A549 (cell line): ENCODE measurements around the gene MGST2. TPM values are rescaled to one million over a fixed set of nuclear protein-coding genes. Genes with fewer than 3 reads are reported as not detected.

Experiments used
- ATAC-seq, 2 experiments: fragments of 200-7000 bp in 1 of 2; fragments of >200 bp in 1 of 2; cut with Nextera tagmentation in 1 of 2; cut with Tn5 transposase in 1 of 2; 3 replicates each; pipeline versions ENCODE4 v1.8.0 to v1.9.1; 2018 to 2020; ENCODE audit warnings: mild to moderate bottlenecking in 1 of 2, moderate library complexity in 1 of 2
- CTCF ChIA-PET: fragments of 300-600 bp; sonication (Branson Sonifier 250); formaldehyde crosslinking; extraction: SDS; loops from one replicate; lab custom pipeline; 2021; ENCODE audit warnings: antibody characterized with exemption, inconsistent platforms; lab: Yijun Ruan, JAX
- POLR2A ChIA-PET: fragments of 350-600 bp; formaldehyde crosslinking; extraction: SDS; loops from one replicate; lab custom pipeline; 2021; ENCODE audit warnings: antibody characterized with exemption, inconsistent platforms; lab: Yijun Ruan, JAX
- DNase-seq, 2 experiments: peaks; one replicate each; pipeline versions ENCODE4 v3.0.0 to v3.0.0-alpha.2; 2011 to 2016; ENCODE audit warnings: low read depth in 1 of 2, low spot score in 1 of 2
- FAIRE-seq: peaks from 2 replicates; lab custom pipeline; 2011; peaks lifted over from hg19 to GRCh38; lab: Jason Lieb, UNC
- H3K27ac ChIP-seq, 2 experiments: fragments of >200 bp; sonication (Bioruptor Twin); formaldehyde crosslinking; 3 replicates each; pipeline ENCODE4 v1.5.1; 2016 to 2017
- H3K4me1 ChIP-seq: fragments of >200 bp; sonication (Bioruptor Twin); formaldehyde crosslinking; 3 replicates; pipeline ENCODE4 v1.6.1; 2016
- H3K4me2 ChIP-seq: fragments of >200 bp; sonication (Bioruptor Twin); formaldehyde crosslinking; 3 replicates; pipeline ENCODE4 v1.6.1; 2016
- H3K4me3 ChIP-seq: fragments of >200 bp; sonication (Bioruptor Twin); formaldehyde crosslinking; 3 replicates; pipeline ENCODE4 v1.5.1; 2016
- H3K9me3 ChIP-seq: fragments of >200 bp; sonication (Bioruptor Twin); formaldehyde crosslinking; 3 replicates; pipeline ENCODE4 v1.6.1; 2016
- BHLHE40 ChIP-seq: IDR thresholded peaks from 2 replicates; pipeline ENCODE4 v1.6.1; 2012; ENCODE audit warnings: low read depth, low read length, inconsistent platforms
- CHD2 ChIP-seq: fragments of 150-350 bp; IDR thresholded peaks from 2 replicates; pipeline ENCODE4 v1.6.1; 2014; ENCODE audit warnings: low read length; ENCODE audit not compliant: partially characterized antibody
- EHMT2 ChIP-seq: fragments of 200-600 bp; sonication (generic); IDR thresholded peaks from 2 replicates; pipeline ENCODE4 v1.6.1; 2016; ENCODE audit warnings: antibody characterized with exemption, low read depth, mild to moderate bottlenecking, moderate library complexity
- EP300 ChIP-seq, 2 experiments: fragments of >200 bp; sonication (Bioruptor Twin); formaldehyde crosslinking; IDR thresholded peaks; 2 replicates in 1 of 2; 3 replicates in 1 of 2; pipeline ENCODE4 v1.6.1; 2016 to 2017
- FOSL2 ChIP-seq, 2 experiments: fragments of 450-650 bp in 1 of 2; fragments of >200 bp in 1 of 2; sonication (Bioruptor Twin) in 1 of 2; formaldehyde crosslinking; IDR thresholded peaks; 2 replicates each; pipeline versions ENCODE4 v1.5.0 to v1.6.1; 2016 to 2020; ENCODE audit warnings: mild to moderate bottlenecking in 1 of 2, moderate library complexity in 1 of 2
- HDAC2 ChIP-seq: fragments of 200-600 bp; sonication (generic); IDR thresholded peaks from 2 replicates; pipeline ENCODE4 v1.6.1; 2016
- HOXB13 ChIP-seq: fragments of 250-450 bp; sonication (Bioruptor Pico); IDR thresholded peaks from 2 replicates; pipeline ENCODE4 v1.5.0; 2020; ENCODE audit warnings: low read depth, mild to moderate bottlenecking, moderate library complexity
- JUN ChIP-seq, 2 experiments: fragments of >200 bp; sonication (Bioruptor Twin); formaldehyde crosslinking; IDR thresholded peaks; 2 replicates in 1 of 2; 3 replicates in 1 of 2; pipeline ENCODE4 v1.6.1; 2016 to 2017
- KDM5A ChIP-seq: fragments of 200-600 bp; sonication (generic); IDR thresholded peaks from 2 replicates; pipeline ENCODE4 v1.6.1; 2016; ENCODE audit warnings: antibody characterized with exemption, mild to moderate bottlenecking
- MAFK ChIP-seq: fragments of 450-650 bp; IDR thresholded peaks from 2 replicates; pipeline ENCODE4 v1.6.1; 2014; ENCODE audit not compliant: partially characterized antibody
- MAZ ChIP-seq: fragments of 150-350 bp; IDR thresholded peaks from 2 replicates; pipeline ENCODE4 v1.6.1; 2014; ENCODE audit warnings: antibody characterized with exemption, low read depth, low read length, borderline replicate concordance
- NFE2L2 ChIP-seq: fragments of 150-350 bp; conservative IDR thresholded peaks from 2 replicates; pipeline ENCODE4 v1.6.1; 2014; ENCODE audit warnings: low read length
- NPAS2 ChIP-seq: fragments of 250-450 bp; sonication (Bioruptor Pico); IDR thresholded peaks from 2 replicates; pipeline ENCODE4 v1.8.0; 2022; ENCODE audit warnings: mild to moderate bottlenecking, moderate library complexity, borderline replicate concordance
- PHF8 ChIP-seq: fragments of 200-600 bp; sonication (generic); IDR thresholded peaks from 2 replicates; pipeline ENCODE4 v1.6.1; 2016; ENCODE audit warnings: low read depth, mild to moderate bottlenecking, antibody characterized with exemption, moderate library complexity, borderline replicate concordance
- POLR2AphosphoS2 ChIP-seq: conservative IDR thresholded peaks from 2 replicates; pipeline ENCODE4 v1.6.1; 2012; ENCODE audit warnings: low read length, improper control_type of control experiment, inconsistent platforms
- RAD21 ChIP-seq, 2 experiments: fragments of >200 bp in 1 of 2; sonication (Bioruptor Twin) in 1 of 2; formaldehyde crosslinking in 1 of 2; IDR thresholded peaks in 1 of 2; conservative IDR thresholded peaks in 1 of 2; 2 replicates in 1 of 2; 3 replicates in 1 of 2; pipeline ENCODE4 v1.6.1; 2012 to 2018; ENCODE audit warnings: inconsistent platforms in 1 of 2
- RFX5 ChIP-seq: fragments of 450-650 bp; IDR thresholded peaks from 2 replicates; pipeline ENCODE4 v1.7.1; 2014; ENCODE audit warnings: antibody characterized with exemption, mild to moderate bottlenecking, moderate library complexity
- RNF2 ChIP-seq: fragments of 200-600 bp; sonication (generic); IDR thresholded peaks from 2 replicates; pipeline ENCODE4 v1.6.1; 2016; ENCODE audit warnings: low read depth, mild to moderate bottlenecking, antibody characterized with exemption, moderate library complexity, borderline replicate concordance
- SREBF2 ChIP-seq: fragments of 450-650 bp; IDR thresholded peaks from 2 replicates; pipeline ENCODE4 v1.6.1; 2014; ENCODE audit warnings: mild to moderate bottlenecking, moderate library complexity
- TFCP2L1 ChIP-seq: fragments of 250-450 bp; sonication (Bioruptor Pico); IDR thresholded peaks from 2 replicates; pipeline ENCODE4 v1.5.0; 2021; ENCODE audit warnings: mild to moderate bottlenecking
- TP53 ChIP-seq: fragments of 250-450 bp; sonication (Bioruptor Pico); IDR thresholded peaks from 2 replicates; pipeline ENCODE4 v1.5.0; 2021; ENCODE audit warnings: mild to moderate bottlenecking, moderate library complexity
- ZC3H11A ChIP-seq: fragments of 450-650 bp; IDR thresholded peaks from 2 replicates; pipeline ENCODE4 v1.6.1; 2014; ENCODE audit warnings: antibody characterized with exemption, mild to moderate bottlenecking
- ZFP36 ChIP-seq: fragments of 450-650 bp; IDR thresholded peaks from 2 replicates; pipeline ENCODE4 v1.6.1; 2014; ENCODE audit warnings: borderline replicate concordance; ENCODE audit not compliant: partially characterized antibody
- ZNF302 ChIP-seq: fragments of 250-450 bp; sonication (Bioruptor Pico); IDR thresholded peaks from 2 replicates; pipeline ENCODE4 v1.9.0; 2021; ENCODE audit warnings: inconsistent platforms, mild to moderate bottlenecking, moderate library complexity
- ZSCAN20 ChIP-seq: fragments of 250-450 bp; sonication (Bioruptor Pico); IDR thresholded peaks from 2 replicates; pipeline ENCODE4 v1.8.0; 2022; ENCODE audit warnings: mild to moderate bottlenecking, moderate library complexity
- WGBS: methylation state at CpG from one replicate; pipeline ENCODE4 v1.1.6; 2017; ENCODE audit errors: missing lambda C conversion rate; 5-methylcytosine and 5-hydroxymethylcytosine counted together
- polyA plus RNA-seq, 4 experiments: library from polyadenylated mRNA; depleted of rRNA in 3 of 4; stranded (reverse); fragments of >200 nt; fragmentation: RNase III in 1 of 4; extraction: RNeasy Plus Mini Kit Qiagen cat#74134 plus additional on column Dnase treatment in 1 of 4; gene quantifications; 2 replicates in 3 of 4; 3 replicates in 1 of 4; pipeline ENCODE4 v1.2.3, GENCODE V29; 2011 to 2017
- TF ChIP-seq, protein P1 (sequence below): fragments of 450-650 bp; IDR thresholded peaks from 2 replicates; pipeline ENCODE4 v1.6.1; 2014; ENCODE audit warnings: antibody characterized with exemption
- TF ChIP-seq, protein P2 (sequence below): IDR thresholded peaks from 2 replicates; pipeline ENCODE4 v1.6.1; 2012
- TF ChIP-seq, protein P3 (sequence below): IDR thresholded peaks from 2 replicates; pipeline ENCODE4 v1.6.1; 2012; ENCODE audit warnings: low read depth, borderline replicate concordance
- TF ChIP-seq, protein P4 (sequence below): fragments of 250-450 bp; sonication (Bioruptor Pico); IDR thresholded peaks from 2 replicates; pipeline ENCODE4 v1.5.0; 2020; ENCODE audit warnings: low read depth, mild to moderate bottlenecking, moderate library complexity
- TF ChIP-seq, protein P5 (sequence below): fragments of 250-450 bp; sonication (Bioruptor Pico); IDR thresholded peaks from 2 replicates; pipeline ENCODE4 v1.5.0; 2021; ENCODE audit warnings: mild to moderate bottlenecking, moderate library complexity, borderline replicate concordance
- TF ChIP-seq, protein P6 (sequence below): fragments of >200 bp; sonication (Bioruptor Twin); formaldehyde crosslinking; IDR thresholded peaks from 3 replicates; pipeline ENCODE4 v1.6.1; 2016
- TF ChIP-seq, protein P7 (sequence below): fragments of >200 bp; sonication (Bioruptor Twin); formaldehyde crosslinking; IDR thresholded peaks from 2 replicates; pipeline ENCODE4 v1.6.1; 2016
- TF ChIP-seq, protein P8 (sequence below): fragments of >200 bp; sonication (Bioruptor Twin); formaldehyde crosslinking; IDR thresholded peaks from 3 replicates; pipeline ENCODE4 v1.5.1; 2016

The MGST2 gene
- polyA plus RNA-seq, 2 of the 4 experiments (the other 2 are of a cell fraction) = 44.0 to 62.1 TPM

DNA sequence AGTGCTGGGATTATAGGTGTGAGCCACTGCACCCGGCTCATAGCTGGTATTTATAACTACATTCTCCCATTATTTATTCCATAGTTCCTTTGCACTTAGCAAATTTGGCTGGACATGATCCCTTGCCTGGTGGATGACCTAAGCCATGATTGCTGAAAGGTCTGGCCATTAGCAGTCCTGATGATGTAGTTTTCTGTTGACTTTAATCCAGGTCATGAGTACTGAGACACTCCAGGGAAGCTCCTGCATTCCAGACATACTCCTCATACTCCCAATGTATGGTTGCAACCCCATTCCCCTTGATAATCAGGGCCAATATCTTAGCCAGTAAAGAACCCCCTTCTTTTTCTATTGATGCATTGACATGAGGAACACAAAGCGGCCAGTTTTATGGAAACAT lies 24.4 kb upstream of the MGST2 start:
- DNase-seq (peak; percentile 47 to 83), FAIRE-seq (no peak), ATAC-seq (peak; percentile 91 to 96)
- Histone ChIP-seq H3K4me1 (peaks cover 62% of the 10 kb centered on the region), H3K9me3 (peaks cover 4% of the 10 kb centered on the region; the same call in 1 of the 3 replicates), H3K4me2 (peak overlapping the region; percentile 55), H3K27ac (peak overlapping the region; percentile 82 to 87), H3K4me3 (no peak overlapping the region)
- POLR2A ChIA-PET = no interaction called here
- 27% methylated on average over 2 of the region's 2 CpGs for WGBS
- CTCF ChIA-PET = interaction anchor here (1.3 to 13.0 kb wide), 3 partner anchors 10 to 37 kb away, joined by 3 to 109 read pairs (median 39); no protein-coding TSS in a partner anchor
- no peak for TF ChIP-seq NPAS2 (CRISPR knock-in tag)
- no peak for TF ChIP-seq POLR2AphosphoS2
- TF ChIP-seq EHMT2 = no peak
- TF ChIP-seq, protein P1, sequence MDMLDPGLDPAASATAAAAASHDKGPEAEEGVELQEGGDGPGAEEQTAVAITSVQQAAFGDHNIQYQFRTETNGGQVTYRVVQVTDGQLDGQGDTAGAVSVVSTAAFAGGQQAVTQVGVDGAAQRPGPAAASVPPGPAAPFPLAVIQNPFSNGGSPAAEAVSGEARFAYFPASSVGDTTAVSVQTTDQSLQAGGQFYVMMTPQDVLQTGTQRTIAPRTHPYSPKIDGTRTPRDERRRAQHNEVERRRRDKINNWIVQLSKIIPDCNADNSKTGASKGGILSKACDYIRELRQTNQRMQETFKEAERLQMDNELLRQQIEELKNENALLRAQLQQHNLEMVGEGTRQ = no peak
- no peak for TF ChIP-seq ZSCAN20 (CRISPR knock-in tag)
- no peak for TF ChIP-seq RNF2
- TF ChIP-seq EP300 (IDR thresholded peaks at IDR 0.05) = peak; percentile 62 to 63; a peak in 2 of 5 replicates
- no peak for TF ChIP-seq SREBF2
- TF ChIP-seq FOSL2 (IDR thresholded peaks at IDR 0.05) = peak; percentile 36; the same call in 1 of the 2 replicates
- TF ChIP-seq FOSL2 (CRISPR knock-in tag; IDR thresholded peaks at IDR 0.05) = peak; percentile 51; the same call in 1 of the 2 replicates
- TF ChIP-seq CHD2 = no peak
- TF ChIP-seq BHLHE40 = no peak
- TF ChIP-seq, protein P2, sequence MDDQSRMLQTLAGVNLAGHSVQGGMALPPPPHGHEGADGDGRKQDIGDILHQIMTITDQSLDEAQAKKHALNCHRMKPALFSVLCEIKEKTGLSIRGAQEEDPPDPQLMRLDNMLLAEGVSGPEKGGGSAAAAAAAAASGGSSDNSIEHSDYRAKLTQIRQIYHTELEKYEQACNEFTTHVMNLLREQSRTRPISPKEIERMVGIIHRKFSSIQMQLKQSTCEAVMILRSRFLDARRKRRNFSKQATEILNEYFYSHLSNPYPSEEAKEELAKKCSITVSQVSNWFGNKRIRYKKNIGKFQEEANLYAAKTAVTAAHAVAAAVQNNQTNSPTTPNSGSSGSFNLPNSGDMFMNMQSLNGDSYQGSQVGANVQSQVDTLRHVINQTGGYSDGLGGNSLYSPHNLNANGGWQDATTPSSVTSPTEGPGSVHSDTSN = no peak
- no peak for TF ChIP-seq PHF8
- no peak for TF ChIP-seq RAD21 (conservative IDR thresholded peaks at IDR 0.05 in 1 of 2, IDR thresholded peaks at IDR 0.05 in 1 of 2)
- no peak for TF ChIP-seq ZC3H11A
- TF ChIP-seq TP53 (CRISPR knock-in tag) = no peak
- TF ChIP-seq RFX5 = no peak
- TF ChIP-seq, protein P3, sequence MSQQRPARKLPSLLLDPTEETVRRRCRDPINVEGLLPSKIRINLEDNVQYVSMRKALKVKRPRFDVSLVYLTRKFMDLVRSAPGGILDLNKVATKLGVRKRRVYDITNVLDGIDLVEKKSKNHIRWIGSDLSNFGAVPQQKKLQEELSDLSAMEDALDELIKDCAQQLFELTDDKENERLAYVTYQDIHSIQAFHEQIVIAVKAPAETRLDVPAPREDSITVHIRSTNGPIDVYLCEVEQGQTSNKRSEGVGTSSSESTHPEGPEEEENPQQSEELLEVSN = no peak
- TF ChIP-seq MAFK = no peak
- peak in 1 of 2 experiments; percentile 22; a peak in 1 of 5 replicates for TF ChIP-seq JUN (IDR thresholded peaks at IDR 0.05)
- no peak for TF ChIP-seq TFCP2L1
- no peak for TF ChIP-seq ZNF302 (CRISPR knock-in tag)
- no peak for TF ChIP-seq NFE2L2
- TF ChIP-seq, protein P4, sequence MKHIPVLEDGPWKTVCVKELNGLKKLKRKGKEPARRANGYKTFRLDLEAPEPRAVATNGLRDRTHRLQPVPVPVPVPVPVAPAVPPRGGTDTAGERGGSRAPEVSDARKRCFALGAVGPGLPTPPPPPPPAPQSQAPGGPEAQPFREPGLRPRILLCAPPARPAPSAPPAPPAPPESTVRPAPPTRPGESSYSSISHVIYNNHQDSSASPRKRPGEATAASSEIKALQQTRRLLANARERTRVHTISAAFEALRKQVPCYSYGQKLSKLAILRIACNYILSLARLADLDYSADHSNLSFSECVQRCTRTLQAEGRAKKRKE (CRISPR knock-in tag) = no peak
- TF ChIP-seq ZFP36 = no peak
- no peak for TF ChIP-seq HDAC2
- TF ChIP-seq, protein P5, sequence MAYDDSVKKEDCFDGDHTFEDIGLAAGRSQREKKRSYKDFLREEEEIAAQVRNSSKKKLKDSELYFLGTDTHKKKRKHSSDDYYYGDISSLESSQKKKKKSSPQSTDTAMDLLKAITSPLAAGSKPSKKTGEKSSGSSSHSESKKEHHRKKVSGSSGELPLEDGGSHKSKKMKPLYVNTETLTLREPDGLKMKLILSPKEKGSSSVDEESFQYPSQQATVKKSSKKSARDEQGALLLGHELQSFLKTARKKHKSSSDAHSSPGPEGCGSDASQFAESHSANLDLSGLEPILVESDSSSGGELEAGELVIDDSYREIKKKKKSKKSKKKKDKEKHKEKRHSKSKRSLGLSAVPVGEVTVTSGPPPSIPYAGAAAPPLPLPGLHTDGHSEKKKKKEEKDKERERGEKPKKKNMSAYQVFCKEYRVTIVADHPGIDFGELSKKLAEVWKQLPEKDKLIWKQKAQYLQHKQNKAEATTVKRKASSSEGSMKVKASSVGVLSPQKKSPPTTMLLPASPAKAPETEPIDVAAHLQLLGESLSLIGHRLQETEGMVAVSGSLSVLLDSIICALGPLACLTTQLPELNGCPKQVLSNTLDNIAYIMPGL = no peak
- no peak for TF ChIP-seq HOXB13 (CRISPR knock-in tag)
- TF ChIP-seq KDM5A = no peak
- TF ChIP-seq, protein P6, sequence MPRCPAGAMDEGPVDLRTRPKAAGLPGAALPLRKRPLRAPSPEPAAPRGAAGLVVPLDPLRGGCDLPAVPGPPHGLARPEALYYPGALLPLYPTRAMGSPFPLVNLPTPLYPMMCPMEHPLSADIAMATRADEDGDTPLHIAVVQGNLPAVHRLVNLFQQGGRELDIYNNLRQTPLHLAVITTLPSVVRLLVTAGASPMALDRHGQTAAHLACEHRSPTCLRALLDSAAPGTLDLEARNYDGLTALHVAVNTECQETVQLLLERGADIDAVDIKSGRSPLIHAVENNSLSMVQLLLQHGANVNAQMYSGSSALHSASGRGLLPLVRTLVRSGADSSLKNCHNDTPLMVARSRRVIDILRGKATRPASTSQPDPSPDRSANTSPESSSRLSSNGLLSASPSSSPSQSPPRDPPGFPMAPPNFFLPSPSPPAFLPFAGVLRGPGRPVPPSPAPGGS = no peak
- no peak for TF ChIP-seq MAZ
- TF ChIP-seq, protein P7, sequence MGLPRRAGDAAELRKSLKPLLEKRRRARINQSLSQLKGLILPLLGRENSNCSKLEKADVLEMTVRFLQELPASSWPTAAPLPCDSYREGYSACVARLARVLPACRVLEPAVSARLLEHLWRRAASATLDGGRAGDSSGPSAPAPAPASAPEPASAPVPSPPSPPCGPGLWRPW = no peak
- TF ChIP-seq, protein P8, sequence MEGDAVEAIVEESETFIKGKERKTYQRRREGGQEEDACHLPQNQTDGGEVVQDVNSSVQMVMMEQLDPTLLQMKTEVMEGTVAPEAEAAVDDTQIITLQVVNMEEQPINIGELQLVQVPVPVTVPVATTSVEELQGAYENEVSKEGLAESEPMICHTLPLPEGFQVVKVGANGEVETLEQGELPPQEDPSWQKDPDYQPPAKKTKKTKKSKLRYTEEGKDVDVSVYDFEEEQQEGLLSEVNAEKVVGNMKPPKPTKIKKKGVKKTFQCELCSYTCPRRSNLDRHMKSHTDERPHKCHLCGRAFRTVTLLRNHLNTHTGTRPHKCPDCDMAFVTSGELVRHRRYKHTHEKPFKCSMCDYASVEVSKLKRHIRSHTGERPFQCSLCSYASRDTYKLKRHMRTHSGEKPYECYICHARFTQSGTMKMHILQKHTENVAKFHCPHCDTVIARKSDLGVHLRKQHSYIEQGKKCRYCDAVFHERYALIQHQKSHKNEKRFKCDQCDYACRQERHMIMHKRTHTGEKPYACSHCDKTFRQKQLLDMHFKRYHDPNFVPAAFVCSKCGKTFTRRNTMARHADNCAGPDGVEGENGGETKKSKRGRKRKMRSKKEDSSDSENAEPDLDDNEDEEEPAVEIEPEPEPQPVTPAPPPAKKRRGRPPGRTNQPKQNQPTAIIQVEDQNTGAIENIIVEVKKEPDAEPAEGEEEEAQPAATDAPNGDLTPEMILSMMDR = no peak
